HCT116 (cell line): Measurements from ENCODE around the gene RPL6.

Source experiments
- ATF3 ChIP-seq: IDR thresholded peaks from 2 replicates; pipeline ENCODE4 v1.6.1; 2012
- CEBPB ChIP-seq: IDR thresholded peaks from 2 replicates; pipeline ENCODE4 v1.6.1; 2012; ENCODE audit warnings: low read depth
- CTCF ChIP-seq, 3 experiments: fragments of 200-600 bp in 1 of 3; sonication (generic) in 1 of 3; IDR thresholded peaks in 2 of 3; conservative IDR thresholded peaks in 1 of 3; 2 replicates each; pipeline ENCODE4 v1.5.1; 2012 to 2017; ENCODE audit warnings: low read depth in 2 of 3, low read length in 2 of 3, antibody characterized with exemption in 1 of 3, borderline replicate concordance in 1 of 3, control low read depth in 1 of 3, mild to moderate bottlenecking in 1 of 3, mixed read lengths in 1 of 3, mixed run types in 1 of 3, moderate library complexity in 1 of 3; ENCODE audit not compliant: insufficient read depth in 1 of 3
- EZH2 ChIP-seq: fragments of 200-600 bp; sonication (generic); IDR thresholded peaks from 2 replicates; pipeline ENCODE4 v1.6.1; 2017; ENCODE audit warnings: antibody characterized with exemption, mixed run types
- JUND ChIP-seq: IDR thresholded peaks from 2 replicates; pipeline ENCODE4 v1.6.1; 2012
- POLR2A ChIP-seq: IDR thresholded peaks from 2 replicates; pipeline ENCODE4 v1.7.0; 2011; ENCODE audit warnings: borderline replicate concordance; ENCODE audit not compliant: insufficient read depth, insufficient read length; ENCODE audit errors: extremely low read depth
- POLR2AphosphoS5 ChIP-seq: IDR thresholded peaks from 2 replicates; pipeline ENCODE4 v1.6.1; 2011; ENCODE audit warnings: mild to moderate bottlenecking, low read depth, low read length, moderate library complexity
- RAD21 ChIP-seq: IDR thresholded peaks from 2 replicates; pipeline ENCODE4 v1.6.1; 2012; ENCODE audit warnings: low read depth, mild to moderate bottlenecking
- REST ChIP-seq: IDR thresholded peaks from 2 replicates; pipeline ENCODE4 v1.6.1; 2012; ENCODE audit warnings: low read depth

GRCh38 chr12:112413855-112414625, 4.6 kb upstream of the RPL6 start:
- no peak for TF ChIP-seq RAD21
- TF ChIP-seq JUND: no peak
- TF ChIP-seq CTCF (IDR thresholded peaks at IDR 0.05 in 2 of 3, conservative IDR thresholded peaks at IDR 0.05 in 1 of 3; ENCODE audit: borderline replicate concordance in 1 of 3, insufficient read depth in 1 of 3, low read depth in 2 of 3, low read length in 2 of 3): no peak
- TF ChIP-seq POLR2A: no peak
- no peak for TF ChIP-seq REST
- TF ChIP-seq ATF3: no peak
- no peak for TF ChIP-seq POLR2AphosphoS5
- no peak for TF ChIP-seq CEBPB
- TF ChIP-seq EZH2: no peak
